HCT116 (cell line): ENCODE data around the gene CNST. TPM values are rescaled to one million over a fixed set of nuclear protein-coding genes. Genes with fewer than 3 reads are reported as not detected.

ENCODE experiments used
- ATAC-seq: fragments of 200-7000 bp; cut with Tn5 transposase; 2 replicates; pipeline ENCODE4 v1.9.1; 2020; ENCODE audit warnings: mild to moderate bottlenecking, moderate library complexity
- BruUV-seq: library from RNA; stranded (reverse); fragments of 400-500 nt; replicated peaks from 2 replicates; lab custom pipeline; 2021; lab: Mats Ljungman, UMichigan
- CTCF ChIA-PET: fragments of 300-600 bp; sonication (Branson Sonifier 250); formaldehyde crosslinking; loops from one replicate; lab custom pipeline; 2021; ENCODE audit warnings: antibody characterized with exemption; lab: Charles Lee
- POLR2A ChIA-PET: fragments of 300-600, 350-600 bp; sonication (Branson Sonifier 250); formaldehyde crosslinking; loops from one replicate; lab custom pipeline; 2021; ENCODE audit warnings: antibody characterized with exemption; lab: Charles Lee
- RAD21 ChIA-PET, 2 experiments: fragments of 300-600 bp; sonication (Branson Sonifier 250); formaldehyde crosslinking; loops; one replicate each; lab custom pipeline; 2023; ENCODE audit warnings: low total read pairs in 2 of 2; ENCODE audit not compliant: uncharacterized antibody in 2 of 2, unreplicated experiment in 2 of 2, low non-redundant PET in 1 of 2; lab: Charles Lee
- DNase-seq: peaks from one replicate; pipeline ENCODE4 v3.0.0-alpha.2; 2010; ENCODE audit warnings: low read depth, low spot score
- H2AFZ ChIP-seq: fragments of 200-600 bp; shearing (Covaris generic), sonication (generic); 2 replicates; pipeline ENCODE4 v1.6.1; 2017; ENCODE audit warnings: low read depth, mixed run types, mixed read lengths, antibody characterized with exemption, low read length; ENCODE audit not compliant: poor library complexity, severe bottlenecking
- H3K27ac ChIP-seq: 2 replicates; pipeline ENCODE4 v1.5.1; 2012; ENCODE audit warnings: low read depth, low read length
- H3K27me3 ChIP-seq: fragments of 200-600 bp; sonication (generic); 2 replicates; pipeline ENCODE4 v1.6.1; 2016; ENCODE audit warnings: mixed run types, low read length, mixed read lengths; ENCODE audit not compliant: insufficient read depth
- H3K36me3 ChIP-seq, 2 experiments: fragments of 200-500 bp in 1 of 2; fragments of 200-600 bp in 1 of 2; sonication (Bioruptor generic) in 1 of 2; sonication (generic) in 1 of 2; 2 replicates each; pipeline versions ENCODE4 v1.5.1 to v1.6.1; 2014 to 2016; ENCODE audit warnings: low read length in 2 of 2, inconsistent platforms in 1 of 2, mixed read lengths in 1 of 2, mixed run types in 1 of 2; ENCODE audit not compliant: insufficient read depth in 2 of 2, control insufficient read depth in 1 of 2
- H3K4me1 ChIP-seq, 2 experiments: fragments of 200-600 bp in 1 of 2; sonication (generic) in 1 of 2; 2 replicates each; pipeline versions ENCODE4 v1.5.1 to v1.6.1; 2012 to 2017; ENCODE audit warnings: low read length in 2 of 2, inconsistent platforms in 1 of 2, mild to moderate bottlenecking in 1 of 2, mixed read lengths in 1 of 2, mixed run types in 1 of 2, moderate library complexity in 1 of 2; ENCODE audit not compliant: insufficient read depth in 2 of 2, control insufficient read depth in 1 of 2
- H3K4me2 ChIP-seq: fragments of 200-600 bp; sonication (generic); 2 replicates; pipeline ENCODE4 v1.6.1; 2017; ENCODE audit warnings: mixed run types, low read length, mixed read lengths
- H3K4me3 ChIP-seq, 2 experiments: fragments of 200-600 bp in 1 of 2; sonication (generic) in 1 of 2; replicated peaks in 1 of 2; 2 replicates each; pipeline ENCODE4 v1.5.1; 2011 to 2016; ENCODE audit warnings: low read length in 2 of 2, control low read depth in 1 of 2, low read depth in 1 of 2, mild to moderate bottlenecking in 1 of 2, mixed read lengths in 1 of 2, mixed run types in 1 of 2
- H3K79me2 ChIP-seq: fragments of 200-600 bp; sonication (generic); 2 replicates; pipeline ENCODE4 v1.6.1; 2017; ENCODE audit warnings: mild to moderate bottlenecking, mixed run types, low read length, moderate library complexity, mixed read lengths; ENCODE audit not compliant: insufficient read depth
- H3K9ac ChIP-seq: fragments of 200-600 bp; sonication (generic); 2 replicates; pipeline ENCODE4 v1.6.1; 2016; ENCODE audit warnings: low read length, mixed read lengths
- H3K9me2 ChIP-seq: fragments of 200-600 bp; sonication (generic), shearing (Covaris generic); 2 replicates; pipeline ENCODE4 v1.6.1; 2017; ENCODE audit warnings: mixed run types, mild to moderate bottlenecking, moderate library complexity; ENCODE audit not compliant: insufficient read depth
- H3K9me3 ChIP-seq, 2 experiments: fragments of 200-500 bp in 1 of 2; fragments of 200-600 bp in 1 of 2; sonication (Bioruptor generic) in 1 of 2; sonication (generic) in 1 of 2; 2 replicates each; pipeline ENCODE4 v1.6.1; 2014 to 2017; ENCODE audit warnings: low read length in 2 of 2, mixed read lengths in 2 of 2, inconsistent platforms in 1 of 2, low read depth in 1 of 2, mild to moderate bottlenecking in 1 of 2, mixed run types in 1 of 2, moderate library complexity in 1 of 2; ENCODE audit not compliant: control insufficient read depth in 1 of 2, insufficient read depth in 1 of 2
- H4K20me1 ChIP-seq: fragments of 200-600 bp; sonication (generic), shearing (Covaris generic); 2 replicates; pipeline ENCODE4 v1.6.1; 2017; ENCODE audit warnings: mixed run types, mild to moderate bottlenecking, moderate library complexity; ENCODE audit not compliant: insufficient read depth
- CBX3 ChIP-seq: IDR thresholded peaks from 2 replicates; pipeline ENCODE4 v1.6.1; 2012; ENCODE audit warnings: low read depth
- CTCF ChIP-seq, 3 experiments: fragments of 200-600 bp in 1 of 3; sonication (generic) in 1 of 3; IDR thresholded peaks in 2 of 3; conservative IDR thresholded peaks in 1 of 3; 2 replicates each; pipeline ENCODE4 v1.5.1; 2012 to 2017; ENCODE audit warnings: low read depth in 2 of 3, low read length in 2 of 3, antibody characterized with exemption in 1 of 3, borderline replicate concordance in 1 of 3, control low read depth in 1 of 3, mild to moderate bottlenecking in 1 of 3, mixed read lengths in 1 of 3, mixed run types in 1 of 3, moderate library complexity in 1 of 3; ENCODE audit not compliant: insufficient read depth in 1 of 3
- EGR1 ChIP-seq: IDR thresholded peaks from 2 replicates; pipeline ENCODE4 v1.6.1; 2012; ENCODE audit warnings: low read depth
- JUND ChIP-seq: IDR thresholded peaks from 2 replicates; pipeline ENCODE4 v1.6.1; 2012
- MAX ChIP-seq: IDR thresholded peaks from 2 replicates; pipeline ENCODE4 v1.6.1; 2012
- SRF ChIP-seq: IDR thresholded peaks from 2 replicates; pipeline ENCODE4 v1.6.1; 2012; ENCODE audit warnings: low read depth
- YY1 ChIP-seq: IDR thresholded peaks from 2 replicates; pipeline ENCODE4 v1.6.1; 2011; ENCODE audit warnings: low read length, low read depth, moderate library complexity, mild to moderate bottlenecking; ENCODE audit not compliant: insufficient replicate concordance; ENCODE audit errors: extremely low read depth
- intact Hi-C: fragments of 100-400 bp; cut with micrococcal nuclease; formaldehyde crosslinking; loops from 2 replicates; pipeline ENCODE4 v1.10.0; 2022
- total RNA-seq: library from RNA; stranded (reverse); gene quantifications from one replicate; pipeline ENCODE4 v1.2.1, GENCODE V29; 2021; ENCODE audit not compliant: unreplicated experiment

CNST gene
- total RNA-seq, 1 experiment from 2014 or later = 13.5 TPM

GRCh38 chr1:246695136-246695535 is 128.9 kb downstream of the CNST start:
- Histone ChIP-seq H3K9me2 (no peaks in the 10 kb centered on the region), H3K4me1 (peaks cover 3 to 20% of the 10 kb centered on the region in 2 experiments; a peak in 3 of 4 replicates), H2AFZ (no peak overlapping the region), H3K4me2 (no peak overlapping the region), H3K36me3 (no peaks in the 10 kb centered on the region), H3K27me3 (no peaks in the 10 kb centered on the region), H3K4me3 (no peak overlapping the region), H3K79me2 (no peaks in the 10 kb centered on the region), H3K9me3 (no peaks in the 10 kb centered on the region), H4K20me1 (no peaks in the 10 kb centered on the region), H3K27ac (no peak overlapping the region), H3K9ac (no peak overlapping the region)
- no peak for TF ChIP-seq CBX3
- TF ChIP-seq JUND = no peak
- TF ChIP-seq MAX = no peak
- TF ChIP-seq EGR1 = no peak
- no peak for TF ChIP-seq SRF
- TF ChIP-seq CTCF (IDR thresholded peaks at IDR 0.05 in 2 of 3, conservative IDR thresholded peaks at IDR 0.05 in 1 of 3; ENCODE audit: borderline replicate concordance in 1 of 3, insufficient read depth in 1 of 3, low read depth in 2 of 3, low read length in 2 of 3) = no peak
- no peak for DNase-seq
- no TSS peak for BruUV-seq
- ChIA-PET CTCF (no interaction called here), POLR2A (no interaction called here), RAD21 (no interaction called here)
- ATAC-seq = no peak
- intact Hi-C loops = no loop called here

- Histone ChIP-seq H2AFZ (no peak overlapping the region), H3K9me3 (no peaks in the 10 kb centered on the region), H3K4me1 (peaks cover 3 to 20% of the 10 kb centered on the region in 2 experiments; a peak in 3 of 4 replicates), H4K20me1 (no peaks in the 10 kb centered on the region), H3K4me3 (no peak overlapping the region), H3K79me2 (no peaks in the 10 kb centered on the region), H3K9ac (no peak overlapping the region), H3K36me3 (no peaks in the 10 kb centered on the region), H3K27ac (no peak overlapping the region), H3K4me2 (no peak overlapping the region), H3K9me2 (no peaks in the 10 kb centered on the region), H3K27me3 (no peaks in the 10 kb centered on the region)
- no peak for TF ChIP-seq MAX
- no peak for TF ChIP-seq YY1
- TF ChIP-seq CTCF (IDR thresholded peaks at IDR 0.05 in 2 of 3, conservative IDR thresholded peaks at IDR 0.05 in 1 of 3; ENCODE audit: borderline replicate concordance in 1 of 3, insufficient read depth in 1 of 3, low read depth in 2 of 3, low read length in 2 of 3) = no peak
- intact Hi-C loops = no loop called here
- ChIA-PET POLR2A (no interaction called here), CTCF (no interaction called here), RAD21 (no interaction called here)
- DNase-seq (no peak), ATAC-seq (no peak)
- BruUV-seq = no TSS peak
Observed at GRCh38 chr1:246695666-246696065, 129.4 kb downstream of the CNST start.
